B cell (primary cell): ENCODE results near the gene CYP2S1. TPM values are rescaled to one million over a fixed set of nuclear protein-coding genes. Genes with fewer than 3 reads are reported as not detected.

Source experiments
- ATAC-seq: fragments of 200-7000 bp; cut with Tn5 transposase; one replicate; pipeline ENCODE4 v1.10.0; 2021; ENCODE audit warnings: low read depth, mild to moderate bottlenecking, moderate number of reproducible peaks, moderate library complexity
- CTCF ChIA-PET: fragments of 350-600 bp; sonication (Branson Sonifier 250); formaldehyde crosslinking; loops from one replicate; lab custom pipeline; 2021; ENCODE audit warnings: antibody characterized with exemption, inconsistent platforms; lab: Charles Lee
- POLR2A ChIA-PET: fragments of 350-600 bp; sonication (Branson Sonifier 250); formaldehyde crosslinking; loops from one replicate; lab custom pipeline; 2021; ENCODE audit warnings: antibody characterized with exemption; lab: Charles Lee
- DNase-seq: peaks from one replicate; pipeline ENCODE4 v3.0.0; 2013
- H2AFZ ChIP-seq: 2 replicates; pipeline ENCODE4 v1.6.1; 2012; ENCODE audit warnings: mild to moderate bottlenecking, low read depth, low read length; ENCODE audit not compliant: insufficient read depth, poor library complexity, severe bottlenecking
- H3K27ac ChIP-seq, 2 donors: 1 replicate in 1 of 2; 2 replicates in 1 of 2; pipeline ENCODE4 v1.5.1; 2012 to 2013; ENCODE audit warnings: low read length in 2 of 2, mild to moderate bottlenecking in 2 of 2, moderate library complexity in 1 of 2
- H3K27me3 ChIP-seq, 4 experiments: fragments of 200-600 bp in 1 of 4; sonication (generic) in 1 of 4; replicated peaks in 1 of 4; 1 replicate in 2 of 4; 2 replicates in 2 of 4; pipeline versions ENCODE4 v1.6.1 to v1.7.0; 2013 to 2016; ENCODE audit warnings: low read length in 3 of 4, mild to moderate bottlenecking in 2 of 4, mixed read lengths in 1 of 4, moderate library complexity in 1 of 4; ENCODE audit not compliant: insufficient read depth in 4 of 4, control insufficient read depth in 3 of 4; ENCODE audit errors: control extremely low read depth in 1 of 4
- H3K36me3 ChIP-seq, 2 experiments: replicated peaks in 1 of 2; 1 replicate in 1 of 2; 2 replicates in 1 of 2; pipeline versions ENCODE4 v1.6.1 to v1.7.1; 2013; ENCODE audit warnings: low read length in 1 of 2; ENCODE audit not compliant: insufficient read depth in 2 of 2, control insufficient read depth in 1 of 2; ENCODE audit errors: control extremely low read depth in 1 of 2, extremely low read depth in 1 of 2
- H3K4me1 ChIP-seq, 2 donors: fragments of 200-600 bp in 1 of 2; sonication (generic) in 1 of 2; 1 replicate in 1 of 2; 2 replicates in 1 of 2; pipeline versions ENCODE4 v1.5.1 to v1.6.1; 2013 to 2017; ENCODE audit warnings: low read length in 2 of 2; ENCODE audit not compliant: control insufficient read depth in 2 of 2, insufficient read depth in 2 of 2
- H3K4me2 ChIP-seq: replicated peaks from 2 replicates; pipeline ENCODE3; 2012; ENCODE audit warnings: mild to moderate bottlenecking, low read depth, low read length; ENCODE audit not compliant: poor library complexity, severe bottlenecking
- H3K4me3 ChIP-seq, 5 experiments: fragments of 200-600 bp in 1 of 5; sonication (generic) in 1 of 5; 1 replicate in 3 of 5; 2 replicates in 2 of 5; pipeline versions ENCODE4 v1.5.1 to v1.7.0; 2011 to 2016; ENCODE audit warnings: low read length in 4 of 5, mild to moderate bottlenecking in 4 of 5, low read depth in 2 of 5, control low read depth in 1 of 5, moderate library complexity in 1 of 5; ENCODE audit not compliant: insufficient read depth in 1 of 5; ENCODE audit errors: control extremely low read depth in 1 of 5, extremely low read depth in 1 of 5
- H3K79me2 ChIP-seq: fragments of 200-600 bp; sonication (generic); one replicate; pipeline ENCODE4 v1.6.0; 2016; ENCODE audit warnings: low read length; ENCODE audit not compliant: control insufficient read depth, insufficient read depth
- H3K9ac ChIP-seq: fragments of 200-600 bp; sonication (generic); 2 replicates; pipeline ENCODE4 v1.6.1; 2017; ENCODE audit warnings: mild to moderate bottlenecking, low read length, moderate library complexity
- H3K9me3 ChIP-seq, 3 donors: one replicate each; pipeline versions ENCODE4 v1.6.1 to v1.7.1; 2013; ENCODE audit warnings: low read length in 2 of 3; ENCODE audit not compliant: control insufficient read depth in 2 of 3, insufficient read depth in 1 of 3; ENCODE audit errors: control extremely low read depth in 1 of 3
- H4K20me1 ChIP-seq: 2 replicates; pipeline ENCODE4 v1.6.0; 2012; ENCODE audit warnings: mild to moderate bottlenecking, low read length; ENCODE audit not compliant: insufficient read depth, control insufficient read depth, poor library complexity, severe bottlenecking
- H3K27ac Mint-ChIP-seq: one replicate; pipeline ENCODE4 v1.8.0; 2021; ENCODE audit warnings: mixed read lengths
- H3K27me3 Mint-ChIP-seq: one replicate; pipeline ENCODE4 v1.8.0; 2021; ENCODE audit warnings: mixed read lengths
- H3K4me1 Mint-ChIP-seq: one replicate; pipeline ENCODE4 v1.8.0; 2021; ENCODE audit warnings: mixed read lengths
- H3K4me3 Mint-ChIP-seq: one replicate; pipeline ENCODE4 v1.8.0; 2021; ENCODE audit warnings: mixed read lengths
- H3K9me3 Mint-ChIP-seq: one replicate; pipeline ENCODE4 v1.8.0; 2022; ENCODE audit warnings: mixed read lengths; ENCODE audit not compliant: insufficient read depth
- CTCF ChIP-seq: fragments of 200-600 bp; IDR thresholded peaks from one replicate; pipeline ENCODE4 v1.8.0; 2022; ENCODE audit warnings: antibody characterized with exemption, mild to moderate bottlenecking
- EZH2 ChIP-seq: IDR thresholded peaks from 2 replicates; pipeline ENCODE4 v1.6.1; 2012; ENCODE audit warnings: borderline replicate concordance, low read depth, mild to moderate bottlenecking, moderate library complexity, low read length; ENCODE audit not compliant: insufficient read depth, poor library complexity, severe bottlenecking
- WGBS: methylation state at CpG from one replicate; pipeline ENCODE4 v1.1.5; 2013; ENCODE audit warnings: missing lambda C conversion rate; ENCODE audit not compliant: insufficient coverage; 5-methylcytosine and 5-hydroxymethylcytosine counted together
- intact Hi-C: fragments of 100-400 bp; cut with micrococcal nuclease; formaldehyde crosslinking; loops from one replicate; pipeline ENCODE4 v1.10.0; 2022
- polyA plus RNA-seq: library from polyadenylated mRNA; depleted of rRNA; stranded (reverse); fragments of >200 nt; gene quantifications from 2 replicates; pipeline ENCODE4 v1.2.3, GENCODE V29; 2012
- total RNA-seq, 2 donors: library from RNA; stranded (reverse); fragments of 120-200 nt in 1 of 2; gene quantifications; 1 replicate in 1 of 2; 2 replicates in 1 of 2; pipeline versions ENCODE4 v1.2.3 to v1.2.4, GENCODE V29; 2013 to 2022

Gene CYP2S1
- total and polyA plus RNA-seq, 2 donors (not counting 1 experiment from before 2014, with no cell fraction given): 0.09 TPM; not detected in 1

DNA sequence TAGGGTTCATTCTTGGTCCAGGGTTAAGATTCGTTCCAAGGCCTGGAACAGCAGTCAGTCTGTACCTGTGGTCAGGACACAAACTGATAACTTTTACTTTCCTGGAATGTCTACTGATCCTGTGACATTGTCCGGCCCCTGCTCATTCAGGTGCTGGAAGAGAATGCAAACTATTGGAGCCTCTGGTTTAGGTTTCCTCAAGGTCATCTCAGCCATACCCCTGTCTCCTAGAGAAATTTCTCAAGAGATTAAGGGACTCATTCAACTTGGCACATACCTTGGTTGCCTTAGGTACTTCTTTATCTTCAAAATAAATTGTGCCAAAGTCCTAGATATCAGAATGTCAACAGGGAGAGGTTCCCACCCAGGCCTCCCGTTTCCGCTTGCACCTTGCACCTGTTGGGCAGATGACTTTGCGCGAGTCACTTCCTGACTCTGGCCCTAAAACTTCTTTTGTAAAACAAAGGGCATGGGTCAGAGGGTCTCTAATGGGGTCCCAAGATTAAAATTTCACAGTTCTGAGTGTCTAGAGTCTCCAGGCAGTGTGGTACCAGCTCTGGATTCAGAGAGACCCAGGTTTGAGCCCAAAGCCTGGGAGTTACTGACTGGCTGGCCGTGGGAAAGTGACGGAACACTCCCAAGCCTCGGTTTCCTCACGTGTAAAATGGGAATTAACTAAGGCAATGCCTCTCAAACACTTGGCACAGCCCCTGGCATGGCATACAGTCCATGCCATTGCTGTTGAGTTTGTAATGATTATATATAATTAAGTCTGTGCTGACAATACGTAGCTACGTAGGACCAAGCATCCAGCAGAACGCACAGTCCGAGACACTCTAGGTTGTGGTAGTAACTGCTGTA lies 25.8 kb upstream of the CYP2S1 start:
- H3K27me3 Mint-ChIP-seq: peaks cover 10% of the 10 kb centered on the region
- ATAC-seq (no peak), DNase-seq (no peak)
- no peak overlapping the region for H2AFZ ChIP-seq
- intact Hi-C loops: no loop called here
- H3K4me3 Mint-ChIP-seq: no peak overlapping the region
- H3K9ac ChIP-seq: no peak overlapping the region
- no peaks in the 10 kb centered on the region for H4K20me1 ChIP-seq
- H3K27me3 ChIP-seq: no peaks in the 10 kb centered on the region
- no peaks in the 10 kb centered on the region for H3K36me3 ChIP-seq
- ChIA-PET CTCF (interaction anchor here (0.6 kb wide), 1 partner anchor 586 kb away, joined by 4 read pairs; no protein-coding TSS in a partner anchor), POLR2A (no interaction called here)
- H3K9me3 ChIP-seq: no peaks in the 10 kb centered on the region
- no peak for TF ChIP-seq EZH2
- no peak for TF ChIP-seq CTCF
- H3K4me2 ChIP-seq: no peak overlapping the region
- no peaks in the 10 kb centered on the region for H3K79me2 ChIP-seq
- 93% methylated on average over 12 of the region's 14 CpGs for WGBS
- no peak overlapping the region for H3K27ac ChIP-seq
- no peak overlapping the region for H3K27ac Mint-ChIP-seq
- H3K4me3 ChIP-seq: no peak overlapping the region
- H3K4me1 Mint-ChIP-seq: no peaks in the 10 kb centered on the region
- no peaks in the 10 kb centered on the region for H3K9me3 Mint-ChIP-seq
- H3K4me1 ChIP-seq: no peaks in the 10 kb centered on the region
